T-helper 9 cell (primary cell): Measurements from ENCODE around the gene ZBTB44.
"Not testable (repeated sequence)": the region's sequence is repeated elsewhere in the genome, so short reads cannot be mapped to it uniquely, and the experiment has no call there.

Experiments
- DNase-seq: peaks from one replicate; pipeline ENCODE4 v3.0.0-alpha.2; 2020

The ZBTB44 gene

DNA sequence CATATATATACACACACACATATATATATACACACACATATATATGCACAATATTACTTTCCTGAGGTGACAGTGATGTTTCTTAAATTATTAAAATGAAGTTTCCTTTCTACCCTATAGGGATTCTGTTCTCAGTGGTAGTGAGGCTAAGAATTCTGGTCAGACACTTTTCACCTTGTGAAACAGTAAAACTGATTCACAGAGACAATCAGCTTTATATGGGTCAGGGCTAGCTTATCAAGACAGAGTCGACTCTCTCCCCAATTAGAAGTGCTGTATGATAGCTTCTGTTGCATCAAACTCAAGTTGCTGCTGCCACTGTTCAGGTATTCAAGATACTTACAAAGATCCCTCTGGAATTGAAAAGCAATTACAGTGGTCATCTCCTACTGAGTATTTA lies 68.4 kb downstream of the ZBTB44 start:
- no peak for DNase-seq

DNA sequence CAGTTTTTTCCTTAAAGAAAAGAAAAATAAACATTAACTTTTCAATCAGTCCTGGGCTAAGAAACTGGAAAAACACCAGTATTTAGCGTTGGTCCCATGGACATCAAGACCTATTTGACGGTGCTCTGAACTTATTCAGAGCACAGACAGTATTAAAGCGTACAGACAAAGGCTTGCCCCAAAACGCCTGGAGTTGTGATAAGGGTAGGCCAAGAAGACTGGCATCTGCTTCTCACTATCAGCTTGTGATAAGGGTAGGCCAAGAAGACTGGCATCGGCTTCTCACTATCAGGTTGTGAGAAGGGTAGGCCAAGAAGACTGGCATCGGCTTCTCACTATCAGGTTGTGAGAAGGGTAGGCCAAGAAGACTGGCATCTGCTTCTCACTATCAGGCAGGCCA lies 69.3 kb downstream of the ZBTB44 start:
- not testable (repeated sequence) for DNase-seq

DNA sequence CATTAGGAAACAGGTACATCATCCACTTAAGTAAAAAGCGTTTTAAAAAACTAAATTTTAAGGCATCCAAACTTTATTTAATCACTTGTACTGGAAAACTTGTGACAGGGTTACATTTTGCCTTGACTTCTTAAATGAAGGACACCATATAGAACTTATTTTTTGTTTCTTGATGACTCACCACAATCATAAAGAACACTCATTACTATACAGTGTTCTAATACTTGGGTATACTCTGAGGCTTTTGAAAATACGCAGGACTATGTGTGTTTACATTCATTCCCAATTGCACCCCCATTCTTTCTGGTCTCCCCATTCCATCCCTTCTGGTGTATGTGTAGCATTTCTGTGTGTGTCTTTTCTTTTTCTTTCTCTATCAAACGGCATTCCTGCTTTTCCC lies 69.9 kb downstream of the ZBTB44 start:
- no peak for DNase-seq

DNA sequence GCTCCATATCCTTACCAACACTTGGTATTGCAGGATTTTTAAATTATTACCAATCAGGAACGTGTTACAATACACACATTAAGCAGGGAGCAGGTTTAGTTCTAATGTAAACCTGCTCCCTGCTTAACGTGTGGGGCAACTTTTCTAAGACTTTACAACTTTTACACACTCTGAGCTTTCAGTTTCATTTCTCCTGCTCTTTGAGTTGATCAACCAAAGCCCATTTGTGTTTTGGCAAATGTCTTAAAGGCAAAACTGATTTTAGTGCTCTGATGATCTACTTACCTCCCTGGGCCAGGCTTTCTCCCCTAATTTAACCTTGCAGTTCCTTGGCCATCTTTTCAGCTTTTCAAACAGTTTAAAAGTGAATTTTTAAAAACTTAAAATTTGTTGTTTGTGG lies 70.9 kb downstream of the ZBTB44 start:
- no peak for DNase-seq

DNA sequence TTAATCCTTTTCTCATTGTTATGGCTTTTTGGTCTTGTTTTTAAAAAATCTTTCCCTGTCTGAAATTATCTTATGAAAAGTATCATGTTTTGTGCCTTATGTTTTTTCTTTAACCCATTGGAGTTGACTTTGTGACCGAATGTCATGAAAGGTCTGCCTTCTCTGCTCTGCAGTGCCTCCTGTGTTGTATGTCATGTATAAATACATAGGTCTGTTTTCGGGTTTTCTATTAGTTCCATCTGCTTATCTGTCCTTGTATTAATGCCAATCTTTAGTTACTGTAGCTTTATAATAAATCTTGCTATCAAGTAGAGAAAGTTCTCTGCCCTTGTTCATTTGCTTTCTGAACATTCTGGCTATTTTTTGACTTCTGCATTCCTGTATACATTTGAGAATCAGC lies 73.0 kb downstream of the ZBTB44 start:
- DNase-seq: no peak

DNA sequence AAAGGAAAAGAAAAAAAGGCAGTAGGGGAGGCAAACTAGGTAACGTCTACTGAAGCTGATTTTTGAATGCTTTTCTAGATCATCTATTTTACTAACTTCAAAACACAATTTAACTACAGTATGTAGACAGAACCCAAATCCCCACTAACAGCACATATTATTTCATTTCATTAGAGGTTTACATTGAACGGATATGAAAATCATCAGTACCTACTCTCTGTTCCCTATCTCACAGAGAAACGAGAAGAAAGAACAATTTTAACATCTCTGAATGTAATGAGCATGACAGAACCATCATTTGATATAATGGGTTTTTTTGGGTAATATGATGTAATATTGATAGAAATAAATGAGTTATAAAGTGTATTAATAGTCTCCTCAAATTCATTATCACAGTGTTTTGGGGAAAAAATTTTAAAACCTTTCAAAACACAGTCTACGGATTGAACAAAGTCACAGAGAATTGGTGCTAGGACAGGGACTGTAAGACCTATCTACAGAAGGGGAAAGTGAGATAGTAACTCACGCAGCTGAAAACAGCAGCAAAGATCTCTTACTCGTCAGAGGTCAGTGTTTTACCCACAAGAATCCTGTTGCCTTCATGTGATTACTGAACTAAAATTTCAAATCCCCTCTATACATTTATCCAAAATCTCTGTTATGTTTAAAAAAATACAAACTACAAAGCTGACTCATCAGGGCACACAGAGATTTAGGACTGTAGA lies 77.3 kb downstream of the ZBTB44 start:
- no peak for DNase-seq

DNA sequence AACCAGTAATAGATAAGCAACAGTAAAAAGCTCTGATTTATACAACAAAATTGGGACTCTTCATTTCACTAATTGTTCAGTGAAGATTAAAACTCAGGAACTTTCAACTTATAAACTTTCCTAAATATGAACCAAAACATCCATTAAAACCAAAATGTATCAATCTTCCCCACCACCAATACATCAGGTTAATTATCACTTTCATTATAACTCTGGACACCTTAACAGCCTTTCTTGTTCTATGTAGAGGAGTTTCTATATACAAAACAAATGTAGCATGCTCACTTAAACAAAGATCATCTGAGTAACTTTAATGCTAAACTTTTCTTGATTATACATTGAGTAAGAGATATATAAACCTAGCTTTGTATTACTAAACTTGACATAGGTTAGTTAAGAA lies 80.4 kb downstream of the ZBTB44 start:
- DNase-seq: no peak

DNA sequence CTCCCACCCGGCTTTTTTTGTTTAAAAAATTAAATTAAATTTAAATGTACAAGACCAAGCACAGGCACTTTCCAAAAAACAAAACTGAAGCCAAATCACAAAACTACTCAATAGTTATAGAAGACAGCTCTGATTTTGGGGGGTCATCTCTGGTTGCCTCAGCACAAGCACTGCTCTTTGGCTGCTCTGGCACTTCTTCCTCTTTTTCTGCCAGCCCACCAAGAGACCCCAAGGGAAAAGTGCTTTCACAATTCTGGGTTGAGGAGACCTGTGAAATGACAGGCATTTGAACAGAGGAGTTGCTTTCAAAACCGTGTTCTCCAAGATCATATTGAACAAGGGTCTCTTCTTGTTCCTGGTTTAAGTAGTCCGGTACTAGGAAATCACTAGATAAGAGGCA lies 80.8 kb downstream of the ZBTB44 start:
- not testable (repeated sequence) for DNase-seq

DNA sequence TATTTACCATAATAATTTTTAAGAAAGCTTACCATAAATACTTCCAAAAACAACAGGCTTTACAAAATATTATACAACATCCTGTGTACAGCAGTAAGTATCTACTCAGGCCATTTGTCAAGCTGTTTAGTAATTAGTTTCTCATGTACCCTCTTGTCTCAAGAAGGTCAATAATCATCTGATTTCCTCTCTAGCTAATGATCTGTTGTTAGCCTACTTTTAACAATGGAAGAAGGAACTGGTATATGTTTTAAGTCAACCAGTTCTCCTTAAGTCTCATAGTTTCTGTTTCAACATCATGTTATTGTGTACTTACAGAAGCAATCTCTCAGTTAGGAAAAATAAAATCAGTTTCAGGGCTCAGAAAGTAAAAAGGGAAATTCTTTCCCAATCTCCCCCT lies 81.2 kb downstream of the ZBTB44 start:
- DNase-seq: not testable (repeated sequence)

DNA sequence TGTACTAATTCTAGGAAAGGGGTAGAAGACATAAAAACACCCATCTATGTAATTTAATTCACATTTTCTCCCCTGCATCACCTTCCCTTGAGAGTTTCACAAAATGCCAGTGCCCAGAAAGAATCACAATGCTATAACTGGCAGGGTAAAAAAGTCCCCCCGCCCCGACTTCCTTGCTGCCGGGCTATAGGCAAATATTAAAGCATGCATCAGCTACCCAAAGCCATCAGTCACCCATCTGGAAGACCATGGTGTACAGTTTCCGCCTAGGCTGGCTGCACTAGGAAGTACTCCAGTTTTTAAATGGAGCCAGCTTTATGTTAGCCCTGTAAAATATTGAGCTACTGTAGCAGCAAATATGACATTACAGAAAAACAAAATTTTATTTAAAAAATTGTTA lies 87.3 kb downstream of the ZBTB44 start:
- no peak for DNase-seq

DNA sequence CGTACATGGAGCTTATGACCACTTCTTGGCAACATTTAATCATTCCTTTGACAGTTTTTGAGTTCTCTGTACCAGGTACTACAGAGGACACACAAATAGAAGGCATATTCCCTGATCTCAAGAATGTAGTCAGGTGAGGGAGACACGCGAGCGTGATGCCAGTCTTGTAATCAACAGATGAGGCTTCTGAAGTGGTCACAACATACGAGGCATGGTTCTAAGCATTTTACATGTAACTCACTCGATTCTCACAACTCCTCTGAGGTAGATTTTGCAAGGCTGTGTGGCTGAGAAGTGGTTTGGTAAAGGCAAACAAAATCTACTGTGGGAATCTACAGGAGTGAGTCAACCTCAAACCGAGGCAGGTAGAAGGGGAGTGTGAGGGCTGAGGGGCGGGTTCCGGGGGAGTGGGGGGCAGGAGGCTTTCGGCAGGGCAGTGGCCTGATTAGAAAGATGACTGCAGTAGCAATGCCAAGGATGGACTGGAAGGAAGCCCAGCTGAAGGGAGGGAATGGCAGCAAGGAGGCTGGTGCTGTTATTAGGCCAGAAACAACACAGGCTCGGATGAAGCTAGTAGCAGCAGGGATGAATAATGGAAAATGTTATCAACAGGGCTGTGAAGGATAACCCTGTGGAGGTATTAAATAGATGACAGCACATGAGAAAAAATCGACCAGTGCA lies 91.3 kb downstream of the ZBTB44 start:
- DNase-seq: no peak

DNA sequence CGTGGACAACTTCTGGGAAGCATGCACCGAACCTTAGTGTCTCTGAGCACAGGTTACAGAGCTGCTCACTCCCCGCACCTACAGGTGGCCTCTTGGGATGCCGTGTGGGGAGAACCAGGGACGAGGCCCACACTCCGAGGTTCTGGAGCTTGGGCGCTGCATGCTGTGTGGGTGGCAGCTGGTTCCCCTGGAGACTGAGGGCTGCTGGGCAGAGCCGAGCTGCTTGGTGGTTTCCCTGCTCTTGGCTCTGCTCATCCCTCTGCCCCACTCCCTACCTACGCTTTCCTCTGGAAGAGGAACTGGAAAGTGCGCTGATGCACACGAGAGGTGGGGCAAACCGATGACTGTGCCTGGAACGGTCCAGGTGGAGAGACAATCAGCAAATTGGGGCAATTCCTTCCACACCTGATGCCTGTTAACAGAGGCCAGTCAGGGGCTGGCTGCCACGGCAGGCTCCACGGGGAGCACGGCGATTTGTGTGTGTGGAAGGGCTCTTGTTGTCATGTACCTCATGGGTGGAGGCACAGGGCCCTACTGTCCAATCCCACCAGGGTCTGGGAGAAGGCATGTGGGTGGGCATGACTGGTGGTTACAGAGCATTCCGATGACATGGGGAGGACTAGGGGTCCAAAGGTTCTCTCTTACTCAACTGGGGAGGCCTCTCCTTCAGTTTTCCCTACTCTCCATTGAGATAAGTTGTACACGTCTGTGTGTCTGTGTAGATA lies 94.2 kb downstream of the ZBTB44 start:
- no peak for DNase-seq

DNA sequence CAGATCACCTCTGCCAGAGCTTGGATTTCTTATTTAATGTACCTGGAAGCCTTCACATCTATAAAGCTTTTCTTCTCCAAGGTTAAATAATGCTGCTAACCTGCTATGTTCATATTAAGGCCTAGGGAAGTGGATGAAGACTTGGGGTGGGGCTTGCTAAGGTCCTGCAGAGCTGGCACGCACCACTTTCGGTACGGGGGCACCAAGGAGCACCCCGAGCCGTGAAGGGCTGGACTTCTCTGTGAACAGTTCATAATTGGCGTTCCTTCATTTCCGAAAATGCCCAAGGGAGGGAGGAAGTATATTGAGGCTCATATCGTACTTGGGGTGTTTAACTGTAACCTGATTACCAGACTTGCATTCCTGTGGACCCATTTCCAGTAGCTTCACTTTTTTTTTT lies 95.6 kb downstream of the ZBTB44 start:
- DNase-seq: no peak

DNA sequence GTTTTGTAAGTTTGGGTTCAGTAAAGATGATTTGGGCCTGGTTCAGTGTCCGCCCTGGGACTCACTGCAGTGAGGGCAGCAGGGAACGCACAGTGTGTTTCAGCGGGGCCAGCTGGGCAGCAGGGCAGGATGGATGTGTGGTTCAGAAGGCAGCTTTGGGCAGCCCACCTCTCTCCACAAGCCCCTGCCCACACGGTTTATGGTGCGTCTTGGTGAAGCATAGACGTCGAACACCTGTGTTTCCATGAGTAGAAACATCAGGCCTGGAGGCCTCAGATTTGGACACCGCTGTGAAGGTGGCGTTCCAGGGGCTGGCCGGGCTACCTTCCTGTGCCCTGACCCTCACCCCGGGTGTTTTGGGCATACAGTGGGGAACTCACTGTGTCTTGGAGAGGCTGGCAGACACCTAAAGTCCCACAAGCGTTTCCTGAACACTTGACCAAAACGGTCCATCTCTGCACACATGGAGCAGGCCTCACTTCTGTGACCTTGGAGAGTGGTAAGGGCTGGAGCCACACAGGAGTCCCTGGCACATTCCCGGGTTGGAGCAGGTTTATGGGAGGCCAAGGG lies 96.1 kb downstream of the ZBTB44 start:
- DNase-seq: no peak

DNA sequence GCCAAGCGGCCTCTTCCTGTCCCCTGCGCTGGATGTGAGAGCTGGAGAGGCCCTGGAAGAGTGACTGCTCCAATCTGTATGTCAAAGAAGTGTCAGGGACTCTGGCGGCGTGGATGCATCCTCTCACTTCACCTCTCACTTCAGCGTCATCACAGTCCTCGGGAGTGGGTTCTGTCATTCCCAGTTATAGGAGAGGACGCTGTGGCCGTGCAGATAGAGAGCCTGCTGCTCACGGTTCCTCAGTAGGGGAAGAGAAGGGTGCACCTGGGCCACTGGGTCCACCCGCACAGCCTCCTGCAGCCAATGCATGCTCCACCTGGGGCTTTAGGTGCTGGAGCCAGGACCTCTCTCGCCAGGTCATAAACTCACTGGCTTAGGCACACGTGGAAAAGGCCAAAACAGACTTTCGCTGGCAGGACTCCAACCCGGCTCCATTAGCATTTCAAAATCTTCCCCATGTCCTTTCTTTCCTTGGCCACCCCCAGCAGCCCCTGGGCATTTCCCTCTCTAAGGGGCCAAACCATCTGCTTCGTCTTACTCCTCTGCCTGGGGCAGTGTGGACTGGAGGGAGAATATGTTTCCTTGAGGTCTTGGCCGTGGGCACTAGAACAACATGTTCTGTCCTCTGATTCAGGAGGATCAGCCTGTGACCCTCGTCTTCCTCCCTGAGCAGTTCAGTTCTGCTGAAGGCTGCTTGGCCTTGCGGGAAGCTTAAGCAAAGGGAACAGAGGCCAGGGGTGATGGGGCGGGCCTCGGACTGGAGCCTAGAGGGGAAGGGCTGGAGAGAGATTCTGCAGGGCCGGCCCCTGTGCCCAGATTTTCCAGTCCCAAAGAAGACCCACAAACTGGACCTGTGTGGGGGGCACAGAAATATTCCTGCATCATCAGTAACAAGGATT lies 97.3 kb downstream of the ZBTB44 start:
- DNase-seq: no peak

DNA sequence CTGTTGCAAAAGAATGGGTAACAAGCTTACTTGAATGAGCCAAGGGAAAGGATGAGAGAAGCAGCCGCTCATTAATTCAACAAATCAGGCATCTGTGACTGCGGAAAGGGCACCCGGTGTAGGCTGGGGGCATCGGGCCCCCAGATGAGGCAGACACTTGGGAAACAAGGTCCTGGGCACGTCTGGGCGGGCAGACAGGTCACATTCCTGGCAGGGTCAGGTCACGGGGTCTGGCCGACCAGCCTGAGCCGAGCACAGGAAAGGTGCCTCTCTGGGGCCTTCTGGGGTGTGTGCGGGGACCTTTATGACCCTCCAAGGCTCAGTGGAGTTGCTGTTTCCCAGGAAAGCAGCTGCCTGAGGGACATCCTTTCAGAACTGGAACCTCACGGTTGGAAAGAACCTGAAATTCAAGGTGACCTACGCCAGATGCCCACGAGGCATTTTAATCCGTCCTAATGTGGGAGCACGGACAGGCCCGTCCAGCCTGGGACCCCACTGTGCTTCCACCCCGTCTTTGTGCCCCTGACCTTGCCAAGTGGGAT lies 98.1 kb downstream of the ZBTB44 start:
- no peak for DNase-seq

DNA sequence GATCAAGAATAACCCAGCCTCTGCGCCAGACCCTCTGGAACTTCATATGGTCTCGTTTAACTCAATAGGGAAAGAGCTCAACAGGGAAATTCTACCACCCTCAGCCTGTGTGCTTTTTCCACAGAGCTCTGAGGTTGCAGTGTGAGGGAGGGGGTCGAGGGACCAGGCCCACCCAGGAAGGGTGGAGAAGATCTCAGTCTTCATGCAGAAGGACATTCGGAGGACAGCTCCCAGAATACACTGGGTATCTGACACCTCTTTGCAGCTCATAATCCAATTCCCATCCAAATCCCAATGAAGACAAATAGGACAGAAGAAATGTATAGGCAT lies 98.5 kb downstream of the ZBTB44 start:
- DNase-seq: no peak

DNA sequence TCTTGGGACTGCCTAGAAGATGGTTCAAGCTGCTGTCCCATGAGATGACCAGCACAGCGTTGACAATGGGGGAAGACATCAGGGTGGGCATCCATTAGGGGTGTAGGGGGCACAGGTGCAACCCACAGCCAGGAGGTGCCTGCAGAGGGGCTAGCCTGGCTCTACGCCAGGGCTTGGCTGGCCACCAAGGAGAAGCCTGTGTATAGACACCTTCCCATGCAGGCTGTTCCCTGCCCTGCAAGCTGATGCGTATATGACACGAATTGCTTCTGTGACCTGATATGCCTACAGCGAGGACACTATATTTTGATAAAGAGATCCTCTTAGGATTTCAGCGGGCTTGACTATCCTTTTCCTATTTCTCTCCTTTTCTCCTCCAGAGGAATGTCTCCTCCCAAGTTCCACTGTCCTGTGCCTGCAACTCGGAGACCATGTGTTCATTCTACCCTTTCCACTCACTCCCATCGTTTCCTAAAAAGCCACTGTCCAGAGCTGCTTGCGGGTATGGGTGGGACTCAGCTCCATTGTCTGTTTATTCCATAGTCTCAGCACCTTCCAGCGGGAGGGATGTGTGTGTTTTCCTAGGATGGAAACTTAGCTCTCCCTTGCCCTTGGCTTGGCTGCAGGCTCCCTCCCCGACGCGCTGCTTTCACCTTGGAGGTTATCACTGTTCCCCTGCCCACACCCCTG lies 99.0 kb downstream of the ZBTB44 start:
- DNase-seq: no peak

DNA sequence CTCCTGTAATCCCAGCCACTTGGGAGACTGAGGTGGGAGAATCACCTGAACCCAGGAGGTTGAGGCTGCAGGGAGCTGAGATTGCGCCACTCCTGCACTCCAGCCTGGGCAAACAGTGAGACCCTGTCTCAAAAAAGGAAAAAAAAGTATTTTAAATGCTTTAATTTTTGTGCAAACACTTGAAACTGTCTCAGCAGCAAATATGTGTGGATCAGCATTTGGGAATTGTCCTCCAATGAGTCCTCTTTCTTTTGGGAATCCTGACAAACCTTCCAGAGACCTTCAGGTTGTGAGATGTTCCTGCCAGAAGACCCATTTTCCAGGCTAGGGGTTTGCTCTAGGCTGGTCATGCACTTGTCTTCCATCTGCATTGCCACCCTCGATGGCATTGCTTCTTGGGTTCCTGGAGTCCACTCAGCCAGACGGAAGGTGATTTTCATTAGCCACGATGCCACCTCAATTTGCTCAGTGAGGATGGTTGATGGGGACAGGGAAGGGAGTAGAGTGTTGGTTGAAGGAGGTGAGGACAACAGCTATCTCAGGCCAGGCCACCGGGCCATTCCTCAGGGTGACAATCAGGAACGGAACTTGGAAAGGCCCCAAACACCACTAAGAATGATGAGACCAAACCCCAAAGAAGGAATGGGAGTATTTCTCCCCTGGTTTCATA lies 99.7 kb downstream of the ZBTB44 start:
- no peak for DNase-seq

DNA sequence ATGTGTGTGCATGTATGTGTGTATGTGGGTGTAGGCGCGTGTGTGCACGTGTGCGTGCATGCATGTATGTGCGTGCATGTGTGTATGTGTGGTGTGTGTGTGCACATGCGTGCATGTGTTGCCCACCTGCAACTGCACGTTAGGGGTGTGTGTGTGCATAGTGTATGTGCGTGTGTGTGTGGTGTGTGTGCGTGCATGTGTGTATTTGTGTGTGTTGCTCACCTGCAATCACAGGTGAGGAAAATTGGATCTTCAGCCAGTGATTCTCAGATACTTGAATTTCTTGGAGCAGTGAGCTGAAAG lies 100.8 kb downstream of the ZBTB44 start:
- DNase-seq: no peak
